Testis (tissue), 2 donors: ENCODE measurements around the gene TTC27.

Source experiments
- CTCF ChIP-seq, 3 experiments: fragments of 450-650 bp in 2 of 3; fragments of 200-600 bp in 1 of 3; sonication (generic) in 1 of 3; IDR thresholded peaks; one replicate each; pipeline ENCODE4 v1.5.1; 2016 to 2019; ENCODE audit warnings: antibody characterized with exemption in 3 of 3, mild to moderate bottlenecking in 2 of 3, moderate library complexity in 1 of 3
- POLR2A ChIP-seq: fragments of 450-650 bp; IDR thresholded peaks from one replicate; pipeline ENCODE4 v1.6.1; 2017; ENCODE audit warnings: antibody characterized with exemption, mild to moderate bottlenecking, moderate library complexity

- TF ChIP-seq CTCF (IDR thresholded peaks at IDR 0.05), result no peak
- TF ChIP-seq POLR2A, result no peak
These were observed 148.1 kb downstream of the TTC27 start for GRCh38 chr2:32775954-32776353.
